Transverse colon (tissue), 4 donors: ENCODE results near the gene NTNG1. TPM values are rescaled to one million over a fixed set of nuclear protein-coding genes. Genes with fewer than 3 reads are reported as not detected.

ENCODE experiments used
- DNase-seq: peaks from one replicate; pipeline ENCODE4 v3.0.0-alpha.2; 2019
- H3K27ac ChIP-seq, 4 donors: fragments of 200-600 bp; sonication (generic); 2 replicates each; pipeline ENCODE4 v1.5.1; 2016 to 2018; ENCODE audit warnings: inconsistent platforms in 4 of 4
- H3K27me3 ChIP-seq: fragments of 200-600 bp; sonication (generic); 2 replicates; pipeline ENCODE4 v1.5.1; 2017; ENCODE audit warnings: inconsistent platforms
- H3K36me3 ChIP-seq, 4 donors: fragments of 200-600 bp; sonication (generic); 2 replicates each; pipeline ENCODE4 v1.5.1; 2017 to 2019; ENCODE audit warnings: inconsistent platforms in 4 of 4
- H3K4me1 ChIP-seq, 4 donors: fragments of 200-600 bp; sonication (generic); 2 replicates each; pipeline ENCODE4 v1.5.1; 2017 to 2020; ENCODE audit warnings: inconsistent platforms in 4 of 4
- H3K4me3 ChIP-seq, 4 donors: fragments of 200-600 bp; sonication (generic); 1 replicate in 1 of 4; 2 replicates in 3 of 4; pipeline versions ENCODE4 v1.5.1 to v1.6.1; 2017 to 2019; ENCODE audit warnings: inconsistent platforms in 4 of 4
- H3K9me3 ChIP-seq, 2 donors: fragments of 200-600 bp; sonication (generic); 2 replicates each; pipeline ENCODE4 v1.5.1; 2017 to 2019; ENCODE audit warnings: inconsistent platforms in 2 of 2
- EP300 ChIP-seq: sonication (generic); formaldehyde crosslinking; IDR thresholded peaks from one replicate; pipeline ENCODE4 v1.6.1; 2017; ENCODE audit warnings: antibody characterized with exemption, low read depth
- POLR2A ChIP-seq: fragments of 450-650 bp; IDR thresholded peaks from one replicate; pipeline ENCODE4 v1.6.1; 2016; ENCODE audit warnings: antibody characterized with exemption, mild to moderate bottlenecking, moderate library complexity
- POLR2AphosphoS5 ChIP-seq, 3 donors: sonication (generic); formaldehyde crosslinking; IDR thresholded peaks; one replicate each; pipeline ENCODE4 v1.6.1; 2016; ENCODE audit warnings: antibody characterized with exemption in 3 of 3
- WGBS, 2 donors: methylation state at CpG; one replicate each; pipeline ENCODE4 v1.1.5; 2018; ENCODE audit warnings: low coverage in 1 of 2; 5-methylcytosine and 5-hydroxymethylcytosine counted together
- in situ Hi-C, 4 donors: fragments of 200-750 bp; cut with MboI; loops; one replicate each; pipeline versions ENCODE4 v1.15.0 to v1.15.1; 2017; ENCODE audit warnings: low sequenced_read_pairs in 3 of 4, low pct_ligation_motif_present in 1 of 4, low pct_unique_long_range_greater_than_20kb in 1 of 4
- intact Hi-C: fragments of 100-400 bp; cut with DNase I; formaldehyde crosslinking; loops from one replicate; pipeline ENCODE4 v1.15.1; 2023; ENCODE audit warnings: low total_unique reads
- total RNA-seq, 4 donors: library from RNA; depleted of rRNA; stranded (reverse); fragments of >200 nt; gene quantifications; one replicate each; pipeline ENCODE4 v1.1.0, GENCODE V29; 2016
- TF ChIP-seq, protein P1 (sequence below), 5 experiments: fragments of 200-600 bp in 3 of 5; fragments of 450-650 bp in 2 of 5; sonication (generic) in 3 of 5; IDR thresholded peaks; 1 replicate in 2 of 5; 2 replicates in 3 of 5; pipeline ENCODE4 v1.5.1; 2016 to 2017; ENCODE audit warnings: antibody characterized with exemption in 5 of 5, inconsistent platforms in 3 of 5, mild to moderate bottlenecking in 2 of 5, moderate library complexity in 1 of 5

Gene NTNG1
- total RNA-seq, 4 donors from 2014 or later = 1.8 to 6.4 (median 3.5) TPM; not detected in 1

DNA sequence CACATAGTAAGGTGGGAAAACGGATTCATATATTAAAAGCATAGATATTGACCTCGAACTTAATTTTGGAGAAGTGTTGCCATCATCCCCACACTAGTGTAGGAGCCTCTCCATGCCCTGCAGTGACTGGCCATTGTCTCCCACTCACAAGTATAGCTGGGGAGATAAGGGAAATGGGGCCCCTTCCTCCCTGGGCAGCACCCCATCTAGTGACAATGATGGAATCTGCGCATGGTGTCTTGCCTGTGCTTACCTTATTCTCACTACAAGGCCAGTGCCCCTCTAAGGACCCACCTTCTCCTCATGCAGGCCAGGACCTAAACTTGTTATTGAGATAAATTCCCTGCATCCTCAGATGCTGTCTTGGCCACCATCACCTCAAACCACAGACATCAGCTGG lies 374.9 kb downstream of the NTNG1 start:
- Histone ChIP-seq H3K9me3 (no peaks in the 10 kb centered on the region), H3K4me1 (no peaks in the 10 kb centered on the region), H3K4me3 (no peak overlapping the region), H3K27ac (no peak overlapping the region), H3K36me3 (no peaks in the 10 kb centered on the region), H3K27me3 (no peaks in the 10 kb centered on the region)
- WGBS, 2 donors = 83 to 89% methylated on average over 2 to 3 of the region's 3 CpGs
- DNase-seq = no peak
- no peak for TF ChIP-seq POLR2A
- no peak for TF ChIP-seq POLR2AphosphoS5 (IDR thresholded peaks at IDR 0.05)
- TF ChIP-seq EP300 = no peak
- TF ChIP-seq, protein P1, sequence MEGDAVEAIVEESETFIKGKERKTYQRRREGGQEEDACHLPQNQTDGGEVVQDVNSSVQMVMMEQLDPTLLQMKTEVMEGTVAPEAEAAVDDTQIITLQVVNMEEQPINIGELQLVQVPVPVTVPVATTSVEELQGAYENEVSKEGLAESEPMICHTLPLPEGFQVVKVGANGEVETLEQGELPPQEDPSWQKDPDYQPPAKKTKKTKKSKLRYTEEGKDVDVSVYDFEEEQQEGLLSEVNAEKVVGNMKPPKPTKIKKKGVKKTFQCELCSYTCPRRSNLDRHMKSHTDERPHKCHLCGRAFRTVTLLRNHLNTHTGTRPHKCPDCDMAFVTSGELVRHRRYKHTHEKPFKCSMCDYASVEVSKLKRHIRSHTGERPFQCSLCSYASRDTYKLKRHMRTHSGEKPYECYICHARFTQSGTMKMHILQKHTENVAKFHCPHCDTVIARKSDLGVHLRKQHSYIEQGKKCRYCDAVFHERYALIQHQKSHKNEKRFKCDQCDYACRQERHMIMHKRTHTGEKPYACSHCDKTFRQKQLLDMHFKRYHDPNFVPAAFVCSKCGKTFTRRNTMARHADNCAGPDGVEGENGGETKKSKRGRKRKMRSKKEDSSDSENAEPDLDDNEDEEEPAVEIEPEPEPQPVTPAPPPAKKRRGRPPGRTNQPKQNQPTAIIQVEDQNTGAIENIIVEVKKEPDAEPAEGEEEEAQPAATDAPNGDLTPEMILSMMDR (IDR thresholded peaks at IDR 0.05) = no peak
- intact Hi-C loops (no loop called here), in situ Hi-C loops (no loop called here)

GRCh38 chr1:107523061-107523460 lies 382.2 kb downstream of the NTNG1 start:
- no peak overlapping the region for H3K27ac ChIP-seq
- 68 to 71% methylated on average over 4 of the region's 4 CpGs for WGBS, 2 donors
- no peak for DNase-seq

DNA sequence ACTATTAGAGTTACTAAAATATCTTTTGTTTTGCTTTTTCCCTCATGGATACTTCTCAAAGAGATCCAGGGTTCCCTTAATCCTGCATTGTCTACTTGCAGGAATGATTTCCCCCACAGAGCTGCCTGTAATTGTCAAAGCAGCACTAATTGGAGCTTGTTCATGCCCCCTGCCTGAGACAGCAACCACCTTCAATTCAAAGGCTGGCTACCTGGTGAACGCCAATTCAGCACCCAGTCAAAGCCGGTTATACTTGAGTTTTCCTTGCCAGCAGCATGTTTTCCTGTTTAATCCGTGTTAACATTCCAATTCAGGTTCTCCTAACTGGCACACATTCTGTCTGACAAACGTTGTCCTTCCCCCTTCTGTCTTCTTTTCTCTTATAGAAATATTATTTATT lies 382.9 kb downstream of the NTNG1 start:
- in situ Hi-C loops (loop anchor here in 1 of 4 donors (10.0 kb wide), 1 partner anchor 249 kb away; no protein-coding TSS in a partner anchor), intact Hi-C loops (no loop called here)
- TF ChIP-seq POLR2AphosphoS5 (IDR thresholded peaks at IDR 0.05) (no peak), EP300 (no peak), POLR2A (no peak)
- TF ChIP-seq, protein P1 (IDR thresholded peaks at IDR 0.05) = no peak
- Histone ChIP-seq H3K4me1 (no peaks in the 10 kb centered on the region), H3K4me3 (no peak overlapping the region), H3K27ac (no peak overlapping the region), H3K27me3 (no peaks in the 10 kb centered on the region), H3K9me3 (no peaks in the 10 kb centered on the region), H3K36me3 (no peaks in the 10 kb centered on the region)
- no peak for DNase-seq
- WGBS, 2 donors = 56 to 59% methylated on average over 4 of the region's 4 CpGs

More at GRCh38 chr1:107523061-107523460, 382.2 kb downstream of the NTNG1 start:
- H3K27me3 ChIP-seq = no peaks in the 10 kb centered on the region
- intact Hi-C loops = no loop called here
- H3K36me3 ChIP-seq = no peaks in the 10 kb centered on the region
- H3K9me3 ChIP-seq = no peaks in the 10 kb centered on the region
- H3K4me1 ChIP-seq = no peaks in the 10 kb centered on the region
- in situ Hi-C loops = loop anchor here in 1 of 4 donors (10.0 kb wide), 1 partner anchor 248 kb away; no protein-coding TSS in a partner anchor
- no peak overlapping the region for H3K4me3 ChIP-seq
- no peak for TF ChIP-seq POLR2AphosphoS5 (IDR thresholded peaks at IDR 0.05)
- TF ChIP-seq POLR2A = no peak
- no peak for TF ChIP-seq EP300
- TF ChIP-seq, protein P1 (IDR thresholded peaks at IDR 0.05) = no peak

DNA sequence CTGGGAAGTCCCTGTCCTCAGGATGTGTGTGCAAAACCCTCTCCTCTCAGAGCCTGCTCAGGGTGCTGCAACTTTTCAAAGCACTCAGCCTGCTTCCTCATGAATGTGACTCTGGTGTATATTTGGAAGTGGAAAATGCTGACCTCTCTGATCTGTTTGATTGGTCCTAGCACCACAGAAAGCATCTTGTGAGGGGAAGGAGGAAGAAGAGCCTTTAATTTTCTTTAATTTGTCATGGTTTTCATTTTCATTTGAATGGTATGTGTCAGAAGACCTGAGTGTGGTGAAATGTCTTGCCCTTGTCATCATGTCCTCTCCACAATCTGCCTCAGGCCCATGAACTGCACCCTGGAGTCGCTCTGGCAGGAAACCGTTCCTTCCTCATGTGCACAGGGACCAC lies 383.5 kb downstream of the NTNG1 start:
- in situ Hi-C loops (loop anchor here in 1 of 4 donors (10.0 kb wide), 1 partner anchor 250 kb away; no protein-coding TSS in a partner anchor), intact Hi-C loops (no loop called here)
- no peaks in the 10 kb centered on the region for H3K27me3 ChIP-seq
- H3K27ac ChIP-seq = no peak overlapping the region
- no peak for DNase-seq
- WGBS, 2 donors = 88% methylated on average over 2 of the region's 2 CpGs; no CpG with 5 or more reads in 1 of the 2 donors
- H3K36me3 ChIP-seq = no peaks in the 10 kb centered on the region
- TF ChIP-seq, protein P1 (IDR thresholded peaks at IDR 0.05) = no peak
- no peak for TF ChIP-seq POLR2A
- TF ChIP-seq POLR2AphosphoS5 (IDR thresholded peaks at IDR 0.05) = no peak
- TF ChIP-seq EP300 = no peak
- no peak overlapping the region for H3K4me3 ChIP-seq
- no peaks in the 10 kb centered on the region for H3K4me1 ChIP-seq
- no peaks in the 10 kb centered on the region for H3K9me3 ChIP-seq
